Tibial nerve (tissue), 4 donors: Measurements from ENCODE around the gene PAPSS2. TPM values are rescaled to one million over a fixed set of nuclear protein-coding genes. Genes with fewer than 3 reads are reported as not detected.
A peak's percentile ranks its signal among the peaks of the same experiment; 100 is the strongest.

ENCODE experiments used
- DNase-seq, 2 donors: peaks; one replicate each; pipeline ENCODE4 v3.0.0-alpha.2; 2019; ENCODE audit warnings: low spot score in 2 of 2
- H3K27ac ChIP-seq, 4 donors: fragments of 200-600 bp; sonication (generic) in 3 of 4; one replicate each; pipeline ENCODE4 v1.5.1; 2017 to 2019; ENCODE audit warnings: mild to moderate bottlenecking in 1 of 4
- H3K27me3 ChIP-seq, 2 donors: fragments of 200-600 bp; sonication (generic) in 1 of 2; one replicate each; pipeline versions ENCODE4 v1.5.1 to v1.6.0; 2017 to 2019
- H3K36me3 ChIP-seq, 3 donors: fragments of 200-600 bp; sonication (generic); one replicate each; pipeline ENCODE4 v1.5.1; 2018 to 2019
- H3K4me1 ChIP-seq, 4 donors: fragments of 200-600 bp; sonication (generic) in 3 of 4; one replicate each; pipeline ENCODE4 v1.5.1; 2017 to 2019
- H3K4me3 ChIP-seq, 4 donors: fragments of 200-600 bp; sonication (generic) in 3 of 4; one replicate each; pipeline ENCODE4 v1.5.1; 2017 to 2019; ENCODE audit warnings: mild to moderate bottlenecking in 1 of 4, moderate library complexity in 1 of 4
- H3K9me3 ChIP-seq, 4 donors: fragments of 200-600 bp; sonication (generic) in 3 of 4; one replicate each; pipeline ENCODE4 v1.5.1; 2017 to 2019
- EP300 ChIP-seq, 2 donors: sonication (generic); formaldehyde crosslinking; IDR thresholded peaks; one replicate each; pipeline ENCODE4 v1.6.1; 2017; ENCODE audit warnings: antibody characterized with exemption in 2 of 2, mild to moderate bottlenecking in 1 of 2
- POLR2A ChIP-seq, 2 donors: fragments of 450-650 bp; IDR thresholded peaks; one replicate each; pipeline ENCODE4 v1.6.1; 2017; ENCODE audit warnings: antibody characterized with exemption in 2 of 2, mild to moderate bottlenecking in 2 of 2, moderate library complexity in 2 of 2
- whole genome bisulfite sequencing, 2 donors: methylation state at CpG; one replicate each; pipeline ENCODE4 v1.1.5; 2018; 5-methylcytosine and 5-hydroxymethylcytosine counted together
- total RNA-seq, 4 donors: library from RNA; depleted of rRNA; stranded (reverse); fragments of >200 nt; gene quantifications; one replicate each; pipeline ENCODE4 v1.1.0, GENCODE V29; 2016
- TF ChIP-seq, protein P1 (sequence below), 5 experiments: fragments of 200-600 bp in 3 of 5; fragments of 450-650 bp in 2 of 5; sonication (generic) in 3 of 5; IDR thresholded peaks; one replicate each; pipeline ENCODE4 v1.5.1; 2016 to 2019; ENCODE audit warnings: antibody characterized with exemption in 5 of 5, mild to moderate bottlenecking in 3 of 5, moderate library complexity in 2 of 5

PAPSS2 gene
- total RNA-seq, 4 donors from 2014 or later: 11.6 to 32.8 (median 19.8) TPM

DNA sequence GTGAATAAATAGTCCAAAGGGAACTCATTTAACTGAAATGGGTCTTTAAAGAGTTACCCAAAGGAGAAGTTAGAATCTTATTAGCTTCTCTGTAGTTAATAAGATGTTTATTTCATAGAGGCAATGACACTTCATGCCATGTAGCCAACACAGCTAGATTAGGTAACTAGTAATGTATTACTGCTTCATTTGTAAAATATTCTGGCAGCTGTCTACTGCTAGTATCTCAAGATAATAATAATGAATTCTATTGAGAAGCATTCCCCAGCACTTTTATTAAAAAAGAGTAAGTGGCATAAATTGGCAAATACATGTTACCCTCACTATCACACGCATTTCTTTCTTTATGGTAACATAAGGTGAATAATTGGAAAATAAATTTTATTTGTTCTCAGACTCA, 10.1 kb downstream of the PAPSS2 start:
- 93 to 98% methylated on average over 1 of the region's 1 CpG for WGBS, 2 donors
- Histone ChIP-seq H3K27ac (no peak overlapping the region), H3K27me3 (no peaks in the 10 kb centered on the region), H3K36me3 (peaks cover 0 to 19% (median 0%) of the 10 kb centered on the region in 3 donors), H3K4me1 (peaks cover 0 to 29% (median 2%) of the 10 kb centered on the region in 4 donors), H3K4me3 (no peak overlapping the region), H3K9me3 (peaks cover 0 to 3% (median 0%) of the 10 kb centered on the region in 4 donors)
- DNase-seq: no peak
- TF ChIP-seq EP300 (IDR thresholded peaks at IDR 0.05) (no peak), POLR2A (IDR thresholded peaks at IDR 0.05) (no peak)
- TF ChIP-seq, protein P1, sequence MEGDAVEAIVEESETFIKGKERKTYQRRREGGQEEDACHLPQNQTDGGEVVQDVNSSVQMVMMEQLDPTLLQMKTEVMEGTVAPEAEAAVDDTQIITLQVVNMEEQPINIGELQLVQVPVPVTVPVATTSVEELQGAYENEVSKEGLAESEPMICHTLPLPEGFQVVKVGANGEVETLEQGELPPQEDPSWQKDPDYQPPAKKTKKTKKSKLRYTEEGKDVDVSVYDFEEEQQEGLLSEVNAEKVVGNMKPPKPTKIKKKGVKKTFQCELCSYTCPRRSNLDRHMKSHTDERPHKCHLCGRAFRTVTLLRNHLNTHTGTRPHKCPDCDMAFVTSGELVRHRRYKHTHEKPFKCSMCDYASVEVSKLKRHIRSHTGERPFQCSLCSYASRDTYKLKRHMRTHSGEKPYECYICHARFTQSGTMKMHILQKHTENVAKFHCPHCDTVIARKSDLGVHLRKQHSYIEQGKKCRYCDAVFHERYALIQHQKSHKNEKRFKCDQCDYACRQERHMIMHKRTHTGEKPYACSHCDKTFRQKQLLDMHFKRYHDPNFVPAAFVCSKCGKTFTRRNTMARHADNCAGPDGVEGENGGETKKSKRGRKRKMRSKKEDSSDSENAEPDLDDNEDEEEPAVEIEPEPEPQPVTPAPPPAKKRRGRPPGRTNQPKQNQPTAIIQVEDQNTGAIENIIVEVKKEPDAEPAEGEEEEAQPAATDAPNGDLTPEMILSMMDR (IDR thresholded peaks at IDR 0.05): no peak

DNA sequence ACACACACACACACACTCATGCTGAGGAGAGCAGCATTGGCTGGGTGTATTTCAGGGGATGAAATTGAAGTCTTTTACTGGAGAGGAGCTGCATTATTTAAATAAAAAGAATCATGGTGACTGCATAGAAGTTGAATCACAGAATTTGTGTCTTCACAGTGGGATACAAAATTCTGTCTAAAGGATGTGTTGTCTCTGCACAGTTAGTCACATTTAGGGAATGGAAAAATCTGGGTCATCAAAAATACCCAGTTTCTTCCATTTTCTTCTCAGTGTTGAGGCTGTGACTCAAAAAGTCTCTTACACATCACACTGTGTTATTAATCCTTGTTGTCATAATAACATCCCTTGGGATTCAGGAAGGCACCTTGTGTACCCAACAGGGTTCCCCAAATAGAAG, 10.9 kb downstream of the PAPSS2 start:
- DNase-seq: no peak
- TF ChIP-seq, protein P1 (IDR thresholded peaks at IDR 0.05): no peak
- no peak for TF ChIP-seq EP300 (IDR thresholded peaks at IDR 0.05)
- TF ChIP-seq POLR2A (IDR thresholded peaks at IDR 0.05): no peak
- Histone ChIP-seq H3K9me3 (no peaks in the 10 kb centered on the region), H3K27ac (no peak overlapping the region), H3K27me3 (no peaks in the 10 kb centered on the region), H3K4me3 (no peak overlapping the region), H3K4me1 (peaks cover 0 to 31% (median 2%) of the 10 kb centered on the region in 4 donors), H3K36me3 (peaks cover 0 to 12% (median 0%) of the 10 kb centered on the region in 3 donors)

DNA sequence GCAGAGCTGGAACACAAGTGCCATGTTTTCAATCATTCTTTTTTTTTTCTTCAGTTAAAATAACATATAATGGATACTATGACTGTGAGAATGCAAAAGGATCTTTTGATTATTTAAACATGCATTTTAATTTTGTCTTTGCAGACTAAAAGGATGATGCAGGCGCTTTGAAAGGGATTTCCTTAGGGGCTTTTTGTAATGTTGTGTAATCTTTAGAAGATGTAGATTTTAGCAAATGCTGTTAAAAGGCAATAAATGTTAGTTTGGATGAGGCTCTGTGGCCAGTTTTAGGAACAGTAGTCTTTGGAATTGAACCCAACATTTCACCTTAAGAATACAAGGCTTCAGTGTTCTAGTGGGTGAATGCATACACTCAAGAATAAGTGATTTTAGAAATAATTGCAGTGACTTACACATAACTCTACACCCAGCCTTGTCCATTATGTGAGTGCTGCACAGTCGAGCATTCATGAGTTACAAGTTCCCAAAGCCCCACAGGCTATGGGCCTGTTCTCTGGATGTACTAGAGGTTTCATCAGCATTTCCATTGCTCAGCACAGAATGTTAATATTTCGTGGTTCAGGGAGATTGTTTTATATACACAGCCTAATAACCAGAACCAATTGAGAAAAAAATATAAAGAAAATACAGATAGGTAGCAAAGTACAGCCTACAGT, 11.6 kb downstream of the PAPSS2 start:
- Histone ChIP-seq H3K27ac (peak overlapping the region in 1 of 4 donors; percentile 26), H3K9me3 (no peaks in the 10 kb centered on the region), H3K36me3 (peaks cover 0 to 6% (median 0%) of the 10 kb centered on the region in 3 donors), H3K4me1 (peaks cover 0 to 36% (median 2%) of the 10 kb centered on the region in 4 donors), H3K4me3 (no peak overlapping the region), H3K27me3 (no peaks in the 10 kb centered on the region)
- no peak for DNase-seq
- TF ChIP-seq POLR2A (IDR thresholded peaks at IDR 0.05): no peak
- no peak for TF ChIP-seq EP300 (IDR thresholded peaks at IDR 0.05)
- TF ChIP-seq, protein P1 (IDR thresholded peaks at IDR 0.05): no peak
- WGBS, 2 donors: 42 to 47% methylated on average over 3 of the region's 3 CpGs

DNA sequence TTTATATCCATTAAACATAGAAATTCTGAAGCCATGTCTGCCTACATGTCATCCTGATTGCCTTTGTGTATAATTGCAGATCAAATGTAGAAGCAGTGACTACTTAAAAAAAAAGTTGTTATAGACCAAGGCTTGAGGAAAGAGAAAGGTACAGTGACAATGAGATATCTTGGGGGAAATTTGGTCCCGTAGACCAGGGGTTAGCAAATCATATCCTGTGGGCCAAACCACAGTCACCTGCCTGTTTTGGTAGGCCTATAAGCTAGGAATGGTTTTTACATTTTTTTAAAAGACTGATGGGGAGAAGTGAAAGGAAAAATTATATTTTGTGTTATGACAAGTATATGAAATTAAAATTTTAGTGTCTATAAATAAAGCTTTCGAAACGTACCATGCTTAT, 12.9 kb downstream of the PAPSS2 start:
- H3K36me3 ChIP-seq: no peaks in the 10 kb centered on the region
- peaks cover 0 to 38% (median 2%) of the 10 kb centered on the region in 4 donors for H3K4me1 ChIP-seq
- H3K9me3 ChIP-seq: no peaks in the 10 kb centered on the region
- no peak for DNase-seq
- H3K27ac ChIP-seq: no peak overlapping the region
- no peak overlapping the region for H3K4me3 ChIP-seq
- 87 to 95% methylated on average over 3 of the region's 3 CpGs for WGBS, 2 donors
- TF ChIP-seq EP300 (IDR thresholded peaks at IDR 0.05) (no peak), POLR2A (IDR thresholded peaks at IDR 0.05) (no peak)
- TF ChIP-seq, protein P1 (IDR thresholded peaks at IDR 0.05): no peak
- H3K27me3 ChIP-seq: no peaks in the 10 kb centered on the region

DNA sequence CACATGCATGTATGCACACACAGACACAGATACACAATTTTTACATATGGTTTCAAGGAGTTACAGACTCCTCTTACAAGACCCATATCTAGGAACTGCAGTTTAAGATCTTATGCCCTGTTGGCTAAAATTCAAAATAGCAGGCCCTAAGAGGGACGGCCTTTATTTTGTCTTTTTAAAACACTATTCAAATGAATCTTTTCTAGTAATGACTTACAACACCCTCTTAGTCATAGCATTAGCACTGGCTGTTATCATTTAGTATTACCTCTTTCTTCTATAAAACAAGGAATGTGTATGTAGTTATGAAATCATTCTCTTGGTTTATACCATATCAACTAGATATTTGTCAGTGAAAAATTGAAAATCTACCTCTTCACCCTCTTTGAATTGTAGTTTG, 15.3 kb downstream of the PAPSS2 start:
- DNase-seq: no peak
- Histone ChIP-seq H3K9me3 (no peaks in the 10 kb centered on the region), H3K4me3 (no peak overlapping the region), H3K4me1 (peaks cover 0 to 27% (median 0%) of the 10 kb centered on the region in 4 donors), H3K27me3 (no peaks in the 10 kb centered on the region), H3K36me3 (no peaks in the 10 kb centered on the region), H3K27ac (no peak overlapping the region)
- TF ChIP-seq, protein P1 (IDR thresholded peaks at IDR 0.05): no peak
- no peak for TF ChIP-seq POLR2A (IDR thresholded peaks at IDR 0.05)
- no peak for TF ChIP-seq EP300 (IDR thresholded peaks at IDR 0.05)
- 64% methylated on average over 1 of the region's 1 CpG for WGBS, 2 donors
